Stimulated activated CD4-positive, alpha-beta T cell treated with anti-CD3 and anti-CD28 coated beads, Interleukin-4, amount 100 ng/mL, for 1 hour (primary cell): ENCODE data around the gene UBXN6.

ENCODE experiments used
- DNase-seq: peaks from one replicate; pipeline ENCODE4 v3.0.0-alpha.2; 2020

UBXN6 gene

DNA sequence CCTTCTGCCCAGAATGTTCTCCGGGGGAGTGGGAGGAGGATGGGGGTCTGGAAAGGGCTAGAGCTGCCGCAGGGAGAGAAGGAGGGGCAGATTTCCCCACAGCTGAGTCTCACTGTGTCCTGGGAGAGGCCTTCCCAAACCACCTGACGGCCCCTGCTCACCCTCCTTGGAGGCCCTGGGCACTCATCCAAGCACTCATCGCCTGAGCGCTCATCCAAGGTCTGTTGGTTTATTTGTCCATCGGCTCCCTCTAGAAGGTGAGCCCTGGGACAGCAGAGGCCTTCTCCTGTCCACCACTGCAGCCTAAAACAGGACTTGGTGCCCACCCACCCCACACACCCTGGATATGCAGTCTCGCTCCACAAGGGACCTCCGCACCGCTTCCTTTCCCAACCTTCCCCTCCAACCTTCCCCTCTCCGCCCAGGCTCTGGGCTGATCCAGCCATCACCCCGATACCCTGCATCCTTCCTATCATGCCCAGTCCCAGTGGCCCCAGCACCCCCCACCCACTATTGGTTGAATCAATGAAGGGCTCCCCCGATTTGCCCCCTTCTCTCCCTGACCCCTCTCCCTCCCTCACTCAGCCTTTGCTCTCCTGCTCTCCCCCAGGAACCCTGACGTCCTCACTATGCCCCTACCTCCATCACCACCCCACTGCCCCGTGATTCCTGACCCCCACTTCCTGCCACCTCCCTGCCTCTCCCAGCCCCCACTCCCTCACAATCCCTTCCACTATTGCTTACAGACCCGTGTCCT lies 1.7 kb downstream of the UBXN6 start:
- DNase-seq, result no peak

DNA sequence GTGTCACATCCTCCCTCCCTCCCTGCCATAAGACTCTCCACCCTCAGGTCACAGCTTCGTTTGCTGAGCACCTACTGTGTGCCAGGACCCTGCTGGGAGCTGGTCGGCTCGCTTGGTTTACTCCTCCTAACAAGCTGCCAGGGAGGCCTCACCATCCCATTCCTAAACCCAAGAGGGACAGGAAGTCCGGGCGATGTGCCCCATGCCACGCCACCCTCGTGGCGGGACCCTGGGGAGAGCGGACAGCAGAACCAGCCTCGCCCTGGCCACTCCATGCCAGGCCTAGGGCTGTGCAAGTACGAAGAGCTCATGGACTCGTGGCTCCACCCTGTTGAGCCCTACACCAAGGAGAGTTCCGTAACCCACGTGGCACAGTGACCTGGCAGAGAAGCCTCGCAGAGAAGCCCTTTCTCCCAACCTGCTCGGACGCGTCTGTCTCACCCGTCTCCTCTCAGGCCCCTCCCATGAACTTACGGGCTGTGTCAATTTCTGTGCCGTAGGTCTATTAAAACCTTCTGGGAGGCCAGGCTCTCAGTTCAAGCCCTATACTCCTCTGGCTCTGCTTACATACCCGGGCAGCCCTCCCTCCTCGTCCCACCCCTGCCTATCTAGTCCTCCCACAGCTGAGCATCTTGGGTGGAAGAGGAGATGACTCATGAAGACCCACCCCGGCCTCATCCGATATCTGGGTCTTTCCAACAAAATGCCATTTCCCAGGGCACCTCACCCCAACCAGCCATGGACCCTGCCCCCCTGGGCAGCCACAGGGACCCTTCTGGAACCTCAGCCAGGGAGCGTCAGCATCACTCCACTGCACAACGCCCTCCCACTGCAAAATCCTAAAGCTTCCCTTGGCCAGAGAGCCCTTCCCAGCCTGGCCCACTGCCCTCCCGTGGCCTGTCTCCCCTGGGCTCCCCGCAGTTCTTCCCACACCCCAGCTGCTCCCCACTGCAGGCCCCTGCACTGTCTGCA lies 2.6 kb downstream of the UBXN6 start:
- no peak for DNase-seq

DNA sequence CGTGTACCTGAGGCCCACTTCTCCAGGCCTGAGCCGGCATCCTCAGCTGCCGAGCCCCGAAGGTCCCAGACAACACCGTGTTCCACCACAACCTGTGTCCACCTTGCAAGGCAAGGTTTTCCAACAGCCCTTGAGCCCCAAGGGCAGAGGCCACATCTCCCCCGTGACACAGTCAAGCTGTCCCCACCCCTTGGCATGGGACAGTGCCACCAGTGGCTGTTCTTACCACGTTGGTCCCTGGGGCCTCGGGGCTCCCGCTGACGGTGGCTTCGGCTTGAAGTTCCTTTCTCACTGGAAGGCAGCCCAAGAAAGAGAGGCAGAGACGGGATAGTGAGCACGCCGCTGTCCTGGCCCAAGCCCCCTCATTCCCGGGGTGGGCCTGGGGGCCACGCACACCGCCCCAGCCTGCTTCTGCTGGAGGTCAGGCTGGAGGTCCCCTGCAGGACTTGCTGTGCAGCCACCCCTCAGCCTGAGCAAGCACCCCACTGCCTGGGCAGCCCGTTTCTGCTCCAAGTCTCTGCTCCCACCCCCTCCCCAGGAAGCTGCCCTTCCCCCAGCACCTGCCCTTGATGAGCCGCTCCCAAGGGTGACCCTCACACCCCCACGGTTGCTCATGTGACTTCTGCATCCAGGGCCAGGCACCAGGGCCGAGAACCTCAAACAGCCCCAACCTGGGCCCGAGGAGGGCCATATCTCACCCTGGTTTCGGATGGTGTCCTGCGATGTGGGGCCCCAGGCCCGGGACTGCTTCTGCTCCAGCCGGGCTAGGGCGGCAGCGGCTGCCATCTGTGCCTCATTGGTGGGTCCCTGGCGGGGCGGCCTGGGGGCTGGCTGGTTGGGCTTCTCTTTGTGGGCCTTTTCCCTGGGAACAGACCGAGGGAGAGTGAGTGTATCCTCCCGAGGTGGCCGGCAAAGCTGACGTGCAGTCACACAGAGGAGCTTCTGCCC lies 4.1 kb downstream of the UBXN6 start:
- DNase-seq, result no peak

DNA sequence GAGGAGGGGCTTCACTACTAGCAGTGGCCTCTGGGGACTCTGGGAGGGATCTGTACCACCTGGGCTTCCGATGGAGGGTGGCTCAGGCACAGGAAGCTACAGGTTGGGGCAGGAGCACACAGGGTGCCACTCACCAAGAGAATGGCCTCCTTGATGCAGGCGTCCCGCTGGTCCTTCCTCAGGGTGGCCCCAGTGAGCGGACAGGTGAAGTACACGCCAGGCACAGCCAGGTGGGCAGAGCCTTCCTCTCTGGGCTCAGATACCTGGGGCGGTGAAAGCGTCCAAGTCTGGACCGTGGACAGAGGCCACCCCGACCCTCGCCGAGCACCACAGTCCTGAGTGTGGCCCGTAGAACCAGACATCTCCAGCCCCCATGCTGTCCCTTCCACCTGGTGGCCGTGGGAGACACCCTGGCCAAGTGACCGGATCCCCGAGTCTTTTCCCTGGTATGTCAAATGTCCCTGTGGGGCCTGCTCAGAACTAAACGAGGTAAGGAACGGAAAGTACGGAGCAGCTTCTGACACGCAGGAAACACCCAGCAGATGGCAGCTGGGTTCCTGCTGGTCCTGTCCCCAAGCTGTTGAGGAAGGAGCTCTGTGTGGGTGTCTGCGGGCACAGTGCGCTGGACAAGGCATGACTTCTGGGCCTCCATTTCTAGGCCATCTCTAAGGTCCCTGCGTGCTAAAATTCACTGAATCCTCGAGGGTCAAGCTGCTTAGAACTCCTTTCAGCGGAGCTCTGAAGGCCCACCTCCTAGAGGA lies 5.2 kb downstream of the UBXN6 start:
- no peak for DNase-seq

DNA sequence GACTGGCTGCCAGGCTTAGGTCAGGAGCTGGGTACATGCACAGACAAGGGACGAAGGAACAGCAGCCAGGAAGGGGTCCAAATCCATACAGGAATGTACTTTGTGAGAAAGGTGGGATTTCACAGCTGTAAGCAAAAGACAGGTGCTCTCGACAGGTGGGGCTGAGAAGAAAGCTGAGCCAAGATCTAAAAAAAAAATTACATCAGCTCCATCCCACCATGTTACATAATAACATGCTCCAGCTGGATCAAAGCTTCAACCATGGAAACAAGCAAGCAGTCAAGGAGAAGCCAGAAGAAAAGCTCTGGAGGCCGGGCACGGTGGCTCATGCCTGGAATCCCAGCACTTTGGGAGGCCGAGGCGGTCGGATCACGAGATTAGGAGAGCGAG lies 8.0 kb downstream of the UBXN6 start:
- no peak for DNase-seq

DNA sequence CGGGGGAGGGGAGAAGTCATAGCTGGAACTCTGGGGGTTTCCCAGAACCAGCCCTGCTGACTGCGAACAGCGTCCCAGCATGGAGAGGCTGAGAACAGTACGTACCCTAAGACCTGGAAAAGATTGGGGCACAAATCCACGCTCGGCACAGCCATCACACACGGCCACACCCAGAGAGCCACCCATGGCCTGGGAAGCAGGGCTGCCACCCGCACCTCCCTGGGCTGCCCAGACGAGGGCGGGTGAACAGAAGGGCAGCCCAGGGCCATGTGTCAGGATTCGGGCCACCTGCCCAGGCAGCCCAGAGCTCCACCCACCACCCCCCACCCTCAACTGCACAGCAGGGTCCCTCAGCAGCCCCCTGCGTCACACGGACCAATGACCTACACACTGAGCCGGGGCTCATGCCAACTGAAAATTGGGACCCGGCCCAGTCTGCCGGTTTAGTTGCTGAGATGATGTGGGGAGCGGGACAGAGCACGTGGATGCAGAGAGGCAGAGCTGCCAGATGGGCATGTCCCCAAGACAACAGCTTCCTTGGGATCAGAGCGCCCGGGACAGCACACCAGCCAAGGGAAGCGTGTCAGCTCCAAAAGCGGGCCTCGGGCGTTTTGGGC lies 8.5 kb downstream of the UBXN6 start:
- DNase-seq, result no peak

DNA sequence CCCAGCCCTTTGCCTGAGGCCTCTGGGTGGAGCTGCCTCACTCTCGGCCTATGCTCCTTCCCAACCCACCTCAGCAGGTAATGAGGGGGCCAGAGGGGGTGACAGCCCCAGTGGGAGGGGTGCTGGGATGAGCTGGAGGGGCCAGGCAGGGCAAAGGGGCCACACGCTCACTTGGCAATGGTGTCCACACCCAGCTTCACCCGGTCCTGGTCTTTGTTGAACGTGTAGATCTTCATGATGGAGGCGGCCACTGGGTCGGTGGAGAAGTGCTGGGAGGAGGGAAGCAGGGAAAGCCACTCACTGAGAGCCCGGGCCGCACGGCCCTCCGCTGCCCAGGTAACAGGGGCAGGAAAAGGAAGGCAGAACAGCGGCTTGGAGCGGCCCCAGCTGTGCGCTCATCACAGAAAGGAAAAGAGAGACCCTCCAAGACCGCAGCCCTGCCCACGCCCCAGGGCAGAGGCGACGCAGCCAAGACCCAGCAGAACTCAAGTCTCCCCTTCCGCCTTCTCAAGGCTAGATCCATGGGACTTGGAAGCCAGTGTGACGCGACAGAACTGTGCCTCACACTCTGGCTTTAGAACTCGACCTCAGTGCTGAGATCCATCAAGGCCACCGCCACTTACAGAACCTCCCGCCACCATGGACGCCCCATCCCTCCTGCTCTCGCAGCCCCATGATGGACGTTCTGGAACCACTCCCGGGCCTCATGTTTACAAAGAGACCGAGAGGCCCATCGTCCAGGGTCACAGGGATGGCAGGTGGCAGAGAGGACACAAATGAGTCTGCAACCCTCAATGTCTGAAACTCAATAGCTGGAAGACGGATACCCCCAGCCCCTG lies 9.2 kb downstream of the UBXN6 start:
- no peak for DNase-seq

DNA sequence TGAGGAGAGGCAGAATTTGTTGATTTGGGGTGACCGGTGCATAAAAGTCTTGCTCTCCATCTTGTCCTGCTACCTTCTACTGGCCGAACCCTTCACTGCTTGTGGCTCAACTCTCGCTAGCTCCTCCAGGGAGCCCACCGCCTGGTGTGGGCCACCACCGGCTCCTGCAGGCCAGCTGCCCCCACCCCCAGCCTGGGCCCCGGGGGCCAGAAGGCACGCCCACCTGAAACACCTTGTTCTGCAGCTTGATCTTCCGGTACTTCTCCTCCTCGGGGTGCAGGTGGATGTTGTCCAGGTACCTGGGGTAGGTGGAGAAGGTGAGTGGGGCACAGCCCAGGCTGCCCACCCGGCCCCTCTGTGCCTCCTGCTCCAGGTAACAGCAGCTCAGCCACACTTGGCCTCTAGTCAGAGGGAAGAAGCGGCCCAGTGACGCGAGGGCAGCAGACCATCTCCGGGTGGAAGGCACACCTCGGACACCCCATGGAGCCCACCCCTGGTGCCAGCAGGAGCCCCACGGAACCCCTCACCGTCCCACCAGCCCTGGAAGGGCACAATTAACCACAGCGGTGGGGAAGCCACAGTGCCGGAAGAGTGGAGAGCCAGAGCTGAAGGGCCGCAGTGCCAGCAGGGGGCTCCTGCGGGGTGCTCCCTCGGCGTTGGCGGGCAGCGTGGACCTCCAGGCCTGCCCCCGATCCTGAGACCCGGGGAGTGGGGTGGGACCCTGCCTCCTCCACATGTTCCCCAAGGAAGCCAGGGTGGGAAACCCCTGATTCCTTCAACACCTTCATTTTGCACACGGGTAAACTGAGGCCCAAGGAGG lies 10.1 kb downstream of the UBXN6 start:
- DNase-seq, result no peak

DNA sequence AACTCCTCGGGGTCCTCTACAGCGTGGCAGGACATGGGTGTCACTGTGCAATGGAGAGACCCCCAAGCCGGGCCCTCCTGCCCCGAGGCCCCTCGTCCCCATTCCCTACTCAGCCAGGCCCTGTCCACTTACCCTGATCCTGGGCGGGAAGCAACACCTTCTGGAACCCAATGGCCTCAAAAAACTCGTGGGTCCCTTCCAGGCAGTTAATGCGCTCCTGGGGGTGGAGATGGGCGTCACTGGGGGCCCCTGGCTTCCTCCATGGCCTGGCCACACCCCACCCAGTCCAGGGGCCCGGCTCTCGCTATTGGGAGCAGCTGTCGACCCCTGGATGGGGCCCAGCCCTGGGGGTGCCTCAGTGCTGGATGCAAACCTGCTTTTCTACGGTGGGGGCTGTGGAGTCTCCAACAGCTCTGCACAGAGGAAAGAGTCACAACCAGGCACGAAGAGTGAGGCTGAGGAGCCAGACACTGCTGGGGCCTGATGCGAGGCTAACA lies 10.8 kb downstream of the UBXN6 start:
- DNase-seq, result no peak

DNA sequence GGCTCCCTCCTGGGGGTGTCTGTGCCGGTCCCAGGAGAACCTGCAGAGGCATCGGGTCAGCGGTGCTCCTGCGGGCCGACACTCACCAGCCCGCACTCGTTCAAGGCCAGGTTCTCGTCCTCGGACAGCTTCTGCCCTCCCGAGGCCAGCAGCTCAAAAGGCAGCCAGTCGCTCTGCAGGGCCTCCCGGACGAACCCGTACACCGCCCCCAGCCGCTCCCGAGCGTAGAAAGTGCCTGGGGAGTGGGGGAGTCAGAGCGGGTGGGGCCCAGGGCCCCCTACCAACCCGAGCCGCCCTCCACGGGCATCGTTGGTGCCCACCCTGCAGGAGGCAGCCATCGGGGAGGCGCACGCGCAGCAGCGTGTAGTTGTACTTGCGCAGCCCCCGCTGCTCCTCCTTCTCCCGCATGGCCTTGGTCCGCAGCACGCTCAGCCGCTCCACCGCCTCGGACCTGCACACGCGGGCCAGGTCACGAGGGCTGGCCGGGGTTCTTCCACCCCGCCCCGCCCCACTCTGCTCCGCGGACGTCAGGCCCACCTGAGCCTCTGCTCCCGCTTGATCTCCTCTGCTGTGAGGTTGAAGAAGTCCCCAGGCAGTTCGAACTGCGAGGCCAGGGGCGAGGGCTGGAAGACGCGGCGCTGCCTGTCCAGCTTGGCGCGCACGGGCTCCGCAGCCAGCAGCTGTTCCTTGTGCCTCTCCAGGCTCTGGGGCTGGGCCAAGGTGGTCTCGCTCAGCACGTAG lies 11.5 kb downstream of the UBXN6 start:
- DNase-seq, result no peak

DNA sequence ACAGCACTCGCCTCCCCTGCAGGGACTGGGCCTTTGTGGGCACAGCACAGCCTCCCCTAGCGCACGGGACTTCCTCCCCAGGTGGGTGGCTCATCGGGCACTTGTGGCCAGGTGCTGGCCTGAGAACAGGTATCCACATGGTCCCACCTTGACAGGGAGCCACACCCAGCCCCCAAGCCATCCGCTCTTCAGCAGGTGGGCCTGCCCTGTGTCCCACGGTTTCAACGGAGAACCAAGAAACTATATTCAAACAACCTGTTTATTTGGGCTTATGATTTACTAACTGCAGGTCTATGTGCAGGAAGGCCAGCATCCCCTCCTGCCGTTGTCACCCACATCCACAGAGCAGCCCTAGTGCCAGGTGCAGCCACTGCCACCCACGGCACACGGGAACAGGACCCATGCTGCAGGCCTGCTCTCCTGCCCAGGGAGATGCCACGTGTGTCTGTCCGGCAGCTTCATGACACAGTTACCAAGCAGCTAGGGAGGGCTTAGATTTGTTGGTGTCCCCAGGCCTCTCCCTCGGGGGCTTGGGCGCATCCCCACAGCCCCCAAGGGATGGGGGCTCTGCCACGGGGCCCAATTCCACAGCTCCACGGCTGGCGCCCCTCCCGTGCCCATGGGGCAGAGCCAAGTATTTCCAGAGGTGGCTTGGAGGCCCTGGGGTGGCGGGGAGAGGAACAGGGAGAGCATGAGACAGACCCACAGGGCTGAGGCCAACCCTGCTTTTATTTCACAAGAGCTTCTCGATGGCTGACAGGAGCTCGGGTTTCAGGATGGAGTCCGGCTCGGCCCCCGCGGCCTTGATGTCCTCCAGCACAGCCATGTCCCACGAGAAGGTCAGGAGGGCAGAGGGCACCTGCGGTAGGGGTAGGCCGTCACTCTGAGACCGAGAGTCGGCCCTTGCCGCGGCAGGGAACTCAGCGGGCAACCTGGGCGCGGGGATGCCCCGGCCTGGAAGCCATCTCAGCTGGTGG lies 12.5 kb downstream of the UBXN6 start:
- DNase-seq, result no peak

DNA sequence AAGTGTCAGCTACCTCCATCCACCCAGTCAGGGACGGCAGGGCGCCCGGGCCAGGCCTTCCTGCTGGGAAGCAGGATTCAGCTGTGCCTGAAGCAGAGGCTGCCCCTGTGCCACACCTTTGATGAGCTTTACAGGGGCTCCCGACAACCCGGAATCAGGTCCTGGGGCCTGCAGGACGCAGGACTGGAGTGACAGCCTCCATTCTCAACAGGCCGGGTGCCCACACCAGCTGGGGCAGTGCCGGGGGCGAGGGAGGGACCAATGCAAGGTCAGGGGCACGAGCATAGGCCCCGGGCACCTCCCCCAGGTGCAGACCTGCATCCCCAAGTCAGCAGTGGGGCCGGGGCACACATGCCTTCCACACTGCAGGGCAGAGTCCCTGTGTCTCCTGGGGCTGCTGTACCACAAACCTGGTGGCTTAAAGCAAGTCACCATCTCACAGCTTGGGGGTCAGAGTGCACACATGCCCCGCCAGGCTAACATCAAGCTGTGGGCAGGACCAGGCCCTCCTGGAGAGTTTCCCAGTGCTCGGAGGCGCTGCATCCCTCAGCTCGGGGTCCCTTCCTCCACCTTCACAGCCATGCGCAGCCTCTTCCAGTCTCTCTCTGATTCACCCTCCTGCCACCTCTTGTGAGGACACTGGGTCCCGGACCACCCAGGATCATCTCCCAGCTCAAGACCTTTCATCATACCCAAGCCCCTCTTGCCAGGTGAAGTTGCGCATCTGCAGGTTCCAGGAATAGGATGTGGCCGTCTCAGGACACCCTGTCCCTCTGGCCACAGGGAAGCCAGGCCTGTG lies 13.4 kb downstream of the UBXN6 start:
- no peak for DNase-seq

DNA sequence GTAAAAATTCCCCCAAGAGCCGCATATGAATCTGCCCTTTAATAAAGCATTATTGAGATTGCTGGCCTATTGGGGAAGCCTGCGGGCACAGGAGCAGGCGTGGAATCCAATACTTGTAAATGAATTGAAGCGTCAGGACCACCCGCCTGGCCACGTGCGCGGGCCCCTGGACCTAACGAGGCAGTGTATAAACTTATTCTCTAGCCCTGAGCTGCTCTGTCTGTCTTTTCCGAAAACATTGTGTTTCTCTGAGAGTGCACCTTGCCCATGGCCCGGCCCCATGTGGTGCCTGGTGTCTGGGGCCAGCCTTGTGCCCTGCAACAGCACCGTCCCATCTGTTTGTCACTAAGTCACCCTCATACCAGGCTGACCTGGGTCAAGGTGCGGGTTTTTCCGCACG lies 14.4 kb downstream of the UBXN6 start:
- DNase-seq, result no peak

DNA sequence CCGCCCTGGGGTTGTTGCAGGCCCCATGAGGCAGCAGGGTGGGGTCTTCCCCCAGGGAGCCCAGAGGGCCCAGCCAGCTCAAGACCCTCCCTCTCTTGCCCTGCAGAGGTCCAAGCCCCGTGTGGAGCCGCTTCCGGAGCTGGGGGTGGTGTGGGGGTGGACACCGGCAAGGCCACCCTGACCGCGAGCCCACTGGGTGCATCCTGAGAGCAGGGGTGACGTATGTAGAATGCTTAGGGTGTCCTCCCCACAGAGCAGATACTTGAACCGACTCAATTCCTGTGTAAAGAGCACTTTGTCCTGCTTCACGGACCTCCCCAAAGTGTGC lies 14.8 kb downstream of the UBXN6 start:
- DNase-seq, result no peak

DNA sequence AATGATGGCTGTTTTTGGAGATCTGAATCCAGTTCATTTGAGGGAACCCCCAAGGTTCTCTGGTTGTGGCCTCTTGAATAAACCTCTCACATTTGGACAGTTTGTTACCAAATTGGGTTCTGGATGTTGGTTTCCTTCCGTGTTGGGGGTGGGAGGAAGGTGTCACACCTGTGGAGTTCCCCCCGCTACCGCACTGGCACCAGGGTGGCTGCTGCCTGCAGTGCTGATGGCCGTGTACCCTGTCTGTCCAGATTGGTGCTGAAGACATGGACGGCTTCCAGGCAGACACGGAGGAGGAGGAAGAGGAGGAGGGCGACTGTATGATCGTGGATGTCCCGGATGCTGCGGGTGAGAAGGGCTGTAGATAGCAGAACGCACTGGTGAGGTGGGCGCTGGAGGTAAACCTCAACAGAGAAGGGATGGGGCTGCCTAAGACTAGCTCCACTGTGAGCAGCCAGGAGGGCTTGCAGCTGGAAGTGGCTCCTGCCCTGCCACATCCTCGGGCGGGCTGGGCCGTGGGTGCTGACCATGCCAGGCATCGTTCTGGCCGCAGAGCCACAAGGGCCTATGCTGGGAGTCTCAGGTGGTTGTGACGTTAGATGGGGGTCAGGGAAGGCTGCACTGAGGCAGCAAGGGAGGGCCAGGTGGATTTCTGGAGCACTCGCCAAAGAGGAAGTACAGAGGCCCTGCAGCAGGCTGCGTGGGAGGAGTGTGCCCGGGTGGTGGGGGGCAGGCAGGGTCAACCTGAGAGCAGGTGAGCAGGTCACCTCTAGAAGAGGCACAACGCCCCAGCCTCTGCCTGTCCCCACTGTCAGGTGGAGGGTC lies 15.4 kb downstream of the UBXN6 start:
- no peak for DNase-seq

DNA sequence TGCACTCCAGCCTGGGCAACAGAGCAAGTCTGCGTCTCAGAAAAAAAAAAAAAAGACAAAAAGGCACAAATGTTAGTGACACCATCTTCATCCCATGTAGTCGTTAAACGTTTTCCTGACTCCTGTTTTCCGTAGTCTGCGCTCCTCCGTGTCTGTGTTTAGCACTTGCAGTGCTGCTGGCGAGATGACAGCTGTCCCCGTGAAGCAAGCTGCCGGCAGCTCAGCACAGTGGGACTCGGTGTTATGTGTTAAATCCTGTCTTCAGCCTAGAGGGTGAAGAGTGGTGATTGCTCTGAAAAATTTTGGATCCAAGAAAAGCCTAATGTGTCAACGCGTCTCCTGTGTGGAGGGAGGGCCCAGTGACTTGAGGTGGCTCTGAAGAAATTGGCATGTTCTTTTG lies 18.4 kb downstream of the UBXN6 start:
- DNase-seq, result no peak
